Measurements from ENCODE around the gene PLEKHA1. TPM values are rescaled to one million over a fixed set of nuclear protein-coding genes. Genes with fewer than 3 reads are reported as not detected.

Gene PLEKHA1
- total and polyA plus RNA-seq, 2 of the 4 experiments (the other 2 are of a cell fraction), result 7.2 to 9.5 TPM

- H3K4me1 ChIP-seq (ENCODE audit: control insufficient read depth, insufficient read depth, low read length), result no peaks in the 10 kb centered on the region
- H3K9me3 ChIP-seq (ENCODE audit: control insufficient read depth, insufficient read depth, low read length), result no peaks in the 10 kb centered on the region
- H3K56ac ChIP-seq (ENCODE audit: extremely low read depth, insufficient read depth, low read length), result no peak overlapping the region
- H2AK9ac ChIP-seq (replicated peaks; ENCODE audit: low read depth, low read length, poor library complexity), result no peak overlapping the region
- no peak overlapping the region for H3K23ac ChIP-seq (ENCODE audit: low read depth, low read length)
- no peak overlapping the region for H4K8ac ChIP-seq (ENCODE audit: low read depth in 2 of 2, low read length in 2 of 2)
- no peak overlapping the region for H3K4ac ChIP-seq (ENCODE audit: low read depth, low read length)
- no peak overlapping the region for H2AFZ ChIP-seq (replicated peaks; ENCODE audit: low read length, poor library complexity)
- ATAC-seq (ENCODE audit: low read depth), result no peak
- H3K14ac ChIP-seq (replicated peaks; ENCODE audit: low read depth, low read length), result no peak overlapping the region
- no CpG with 5 or more reads among the region's 15 CpGs for WGBS, 2 experiments (ENCODE audit: extremely low coverage in 2 of 2, insufficient read length in 1 of 2)
- H3K4me2 ChIP-seq (ENCODE audit: low read depth, low read length), result no peak overlapping the region
- H3K9ac ChIP-seq (ENCODE audit: low read depth, low read length), result no peak overlapping the region
- POLR2A ChIA-PET (ENCODE audit: unreplicated experiment), result no interaction called here
- dilution Hi-C loops (cut with HindIII; ENCODE audit: low sequenced_read_pairs, unreplicated experiment), result no loop called here
- H4K20me1 ChIP-seq (ENCODE audit: insufficient read depth, low read length), result no peaks in the 10 kb centered on the region
- in situ Hi-C loops (cut with MboI; ENCODE audit: low sequenced_read_pairs), result no loop called here
- H2BK20ac ChIP-seq (ENCODE audit: low read depth, low read length), result no peak overlapping the region
- H3K36me3 ChIP-seq (ENCODE audit: control insufficient read depth, insufficient read depth, low read length), result no peaks in the 10 kb centered on the region
- H3K9me1 ChIP-seq (ENCODE audit: insufficient read depth, low read length), result no peaks in the 10 kb centered on the region
- intact Hi-C loops (cut with micrococcal nuclease), result no loop called here
- no peak overlapping the region for H2BK120ac ChIP-seq (ENCODE audit: low read depth, low read length)
- CTCF ChIA-PET, result interaction anchor here (1.6 kb wide), 1 partner anchor 226 kb away, joined by 6 read pairs; no protein-coding TSS in a partner anchor
- no peak overlapping the region for H3K4me3 ChIP-seq (ENCODE audit: insufficient read depth, low read depth, low read length)
- no peaks in the 10 kb centered on the region for H3K79me1 ChIP-seq (ENCODE audit: low read depth in 1 of 2, low read length in 2 of 2)
- BruUV-seq (replicated peaks), result no TSS peak
- no peak overlapping the region for H3K18ac ChIP-seq (ENCODE audit: low read depth, low read length)
- H4K5ac ChIP-seq (ENCODE audit: low read depth, low read length), result no peak overlapping the region
- H3K27me3 ChIP-seq (ENCODE audit: control insufficient read depth, insufficient read depth, low read length), result peaks cover 10% of the 10 kb centered on the region; the same call in 1 of the 2 replicates
- no peak overlapping the region for H3K27ac ChIP-seq (ENCODE audit: insufficient read depth, low read length)
- no peak overlapping the region for H4K91ac ChIP-seq (ENCODE audit: insufficient read depth, low read depth, low read length)
- DNase-seq, result no peak
- TF ChIP-seq POLR2A (IDR thresholded peaks at IDR 0.05; ENCODE audit: low read depth, low read length) (no peak), SMC3 (IDR thresholded peaks at IDR 0.05; ENCODE audit: low read depth, low read length) (no peak), MAFK (IDR thresholded peaks at IDR 0.05; ENCODE audit: low read depth, low read length) (no peak), RFX5 (IDR thresholded peaks at IDR 0.05; ENCODE audit: low read depth, low read length) (no peak), CHD1 (IDR thresholded peaks at IDR 0.05; ENCODE audit: low read depth, low read length) (no peak), USF2 (IDR thresholded peaks at IDR 0.05; ENCODE audit: low read depth, low read length) (no peak), FOS (IDR thresholded peaks at IDR 0.05; ENCODE audit: low read depth, low read length) (no peak)
- TF ChIP-seq, protein P1, sequence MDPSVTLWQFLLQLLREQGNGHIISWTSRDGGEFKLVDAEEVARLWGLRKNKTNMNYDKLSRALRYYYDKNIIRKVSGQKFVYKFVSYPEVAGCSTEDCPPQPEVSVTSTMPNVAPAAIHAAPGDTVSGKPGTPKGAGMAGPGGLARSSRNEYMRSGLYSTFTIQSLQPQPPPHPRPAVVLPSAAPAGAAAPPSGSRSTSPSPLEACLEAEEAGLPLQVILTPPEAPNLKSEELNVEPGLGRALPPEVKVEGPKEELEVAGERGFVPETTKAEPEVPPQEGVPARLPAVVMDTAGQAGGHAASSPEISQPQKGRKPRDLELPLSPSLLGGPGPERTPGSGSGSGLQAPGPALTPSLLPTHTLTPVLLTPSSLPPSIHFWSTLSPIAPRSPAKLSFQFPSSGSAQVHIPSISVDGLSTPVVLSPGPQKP (IDR thresholded peaks at IDR 0.05; ENCODE audit: borderline replicate concordance, low read depth, low read length), result no peak
- TF ChIP-seq, protein P2, sequence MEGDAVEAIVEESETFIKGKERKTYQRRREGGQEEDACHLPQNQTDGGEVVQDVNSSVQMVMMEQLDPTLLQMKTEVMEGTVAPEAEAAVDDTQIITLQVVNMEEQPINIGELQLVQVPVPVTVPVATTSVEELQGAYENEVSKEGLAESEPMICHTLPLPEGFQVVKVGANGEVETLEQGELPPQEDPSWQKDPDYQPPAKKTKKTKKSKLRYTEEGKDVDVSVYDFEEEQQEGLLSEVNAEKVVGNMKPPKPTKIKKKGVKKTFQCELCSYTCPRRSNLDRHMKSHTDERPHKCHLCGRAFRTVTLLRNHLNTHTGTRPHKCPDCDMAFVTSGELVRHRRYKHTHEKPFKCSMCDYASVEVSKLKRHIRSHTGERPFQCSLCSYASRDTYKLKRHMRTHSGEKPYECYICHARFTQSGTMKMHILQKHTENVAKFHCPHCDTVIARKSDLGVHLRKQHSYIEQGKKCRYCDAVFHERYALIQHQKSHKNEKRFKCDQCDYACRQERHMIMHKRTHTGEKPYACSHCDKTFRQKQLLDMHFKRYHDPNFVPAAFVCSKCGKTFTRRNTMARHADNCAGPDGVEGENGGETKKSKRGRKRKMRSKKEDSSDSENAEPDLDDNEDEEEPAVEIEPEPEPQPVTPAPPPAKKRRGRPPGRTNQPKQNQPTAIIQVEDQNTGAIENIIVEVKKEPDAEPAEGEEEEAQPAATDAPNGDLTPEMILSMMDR (conservative IDR thresholded peaks at IDR 0.05; ENCODE audit: low read depth, low read length), result no peak
- H2AK5ac ChIP-seq (ENCODE audit: low read depth, low read length), result no peak overlapping the region
- H2BK5ac ChIP-seq (ENCODE audit: low read depth, low read length, poor library complexity, severe bottlenecking), result no peak overlapping the region
- H2BK15ac ChIP-seq (ENCODE audit: low read depth, low read length), result no peak overlapping the region
These were observed 35.7 kb upstream of the PLEKHA1 start for GRCh38 chr10:122338609-122339441.
